SK-N-SH (cell line): ENCODE data around the gene CABLES2. TPM values are rescaled to one million over a fixed set of nuclear protein-coding genes. Genes with fewer than 3 reads are reported as not detected.

Source experiments
- CTCF ChIA-PET: fragments of 300-600, 350-600 bp; formaldehyde crosslinking; extraction: SDS; loops from one replicate; lab custom pipeline; 2021; lab: Yijun Ruan, JAX
- POLR2A ChIA-PET: fragments of 350-600 bp; sonication (Branson Sonifier 250); formaldehyde crosslinking; extraction: SDS; loops from one replicate; lab custom pipeline; 2020; ENCODE audit warnings: antibody characterized with exemption, inconsistent platforms; lab: Yijun Ruan, JAX
- DNase-seq: peaks from one replicate; pipeline ENCODE4 v3.0.0; 2012
- H2AFZ ChIP-seq: fragments of 200-600 bp; sonication (generic); 2 replicates; pipeline ENCODE4 v1.8.1; 2016; ENCODE audit warnings: antibody characterized with exemption, mild to moderate bottlenecking, low read depth
- H3F3A ChIP-seq: fragments of 200-600 bp; sonication (generic); replicated peaks from 2 replicates; pipeline ENCODE3; 2016; ENCODE audit warnings: antibody characterized with exemption, mild to moderate bottlenecking; ENCODE audit not compliant: insufficient read depth
- H3K27ac ChIP-seq, 2 experiments: fragments of 200-500 bp in 1 of 2; fragments of 200-600 bp in 1 of 2; sonication (Bioruptor generic) in 1 of 2; sonication (generic), shearing (Covaris generic) in 1 of 2; 2 replicates each; pipeline versions ENCODE4 v1.5.1 to v1.6.1; 2014 to 2016; ENCODE audit warnings: low read depth in 2 of 2, inconsistent platforms in 1 of 2, low read length in 1 of 2, mild to moderate bottlenecking in 1 of 2, mixed read lengths in 1 of 2
- H3K27me3 ChIP-seq: fragments of 200-600 bp; sonication (generic), shearing (Covaris generic); 2 replicates; pipeline ENCODE4 v1.6.1; 2016; ENCODE audit warnings: mixed run types; ENCODE audit not compliant: insufficient read depth
- H3K36me3 ChIP-seq, 2 experiments: fragments of 200-500 bp in 1 of 2; fragments of 200-600 bp in 1 of 2; sonication (Bioruptor generic) in 1 of 2; sonication (generic) in 1 of 2; replicated peaks in 1 of 2; 2 replicates each; pipeline versions ENCODE3 to v1.5.1; 2014 to 2016; ENCODE audit warnings: low read length in 1 of 2, mild to moderate bottlenecking in 1 of 2; ENCODE audit not compliant: insufficient read depth in 2 of 2, control insufficient read depth in 1 of 2
- H3K4me1 ChIP-seq, 2 experiments: fragments of 200-500 bp in 1 of 2; fragments of 200-600 bp in 1 of 2; sonication (Bioruptor generic) in 1 of 2; sonication (generic), shearing (Covaris generic) in 1 of 2; 2 replicates each; pipeline versions ENCODE4 v1.5.1 to v1.6.1; 2014 to 2016; ENCODE audit warnings: low read depth in 1 of 2, low read length in 1 of 2, mixed run types in 1 of 2; ENCODE audit not compliant: insufficient read depth in 2 of 2, control insufficient read depth in 1 of 2
- H3K4me2 ChIP-seq: fragments of 200-600 bp; sonication (generic), shearing (Covaris generic); 2 replicates; pipeline ENCODE4 v1.6.1; 2017; ENCODE audit warnings: mixed run types
- H3K4me3 ChIP-seq, 2 experiments: fragments of 200-500 bp in 1 of 2; fragments of 200-600 bp in 1 of 2; sonication (Bioruptor generic) in 1 of 2; sonication (generic), shearing (Covaris generic) in 1 of 2; 2 replicates each; pipeline versions ENCODE4 v1.5.1 to v1.8.1; 2014 to 2016; ENCODE audit warnings: low read depth in 2 of 2, inconsistent platforms in 1 of 2, low read length in 1 of 2, mild to moderate bottlenecking in 1 of 2, mixed read lengths in 1 of 2, moderate library complexity in 1 of 2
- H3K79me2 ChIP-seq: fragments of 200-600 bp; sonication (generic); 2 replicates; pipeline ENCODE4 v1.8.1; 2017; ENCODE audit warnings: mild to moderate bottlenecking; ENCODE audit not compliant: insufficient read depth
- H3K9ac ChIP-seq: fragments of 200-600 bp; sonication (generic); 2 replicates; pipeline ENCODE4 v1.6.1; 2017; ENCODE audit warnings: mixed run types
- H3K9me2 ChIP-seq: fragments of 200-600 bp; sonication (generic); 2 replicates; pipeline ENCODE4 v1.6.1; 2017; ENCODE audit warnings: mixed run types
- H3K9me3 ChIP-seq: fragments of 200-600 bp; sonication (generic); 2 replicates; pipeline ENCODE4 v1.6.1; 2017; ENCODE audit warnings: mixed run types, mild to moderate bottlenecking, moderate library complexity
- H4K20me1 ChIP-seq: fragments of 200-600 bp; sonication (generic); 2 replicates; pipeline ENCODE4 v1.6.1; 2017; ENCODE audit warnings: mild to moderate bottlenecking, mixed run types; ENCODE audit not compliant: insufficient read depth
- CHD2 ChIP-seq: fragments of 150-350 bp; IDR thresholded peaks from 2 replicates; pipeline ENCODE4 v1.6.1; 2018; ENCODE audit warnings: low read length; ENCODE audit not compliant: partially characterized antibody
- CTCF ChIP-seq: fragments of 200-600 bp; sonication (generic); IDR thresholded peaks from 2 replicates; pipeline ENCODE4 v1.6.1; 2017; ENCODE audit warnings: antibody characterized with exemption, mild to moderate bottlenecking, moderate library complexity
- EP300 ChIP-seq, 2 experiments: IDR thresholded peaks; 2 replicates each; pipeline versions ENCODE4 v1.4.0 to v1.6.1; 2012; ENCODE audit warnings: borderline replicate concordance in 1 of 2, low read depth in 1 of 2, low read length in 1 of 2
- FOXM1 ChIP-seq: IDR thresholded peaks from 2 replicates; pipeline ENCODE4 v1.4.0; 2012; ENCODE audit warnings: low read depth, mild to moderate bottlenecking
- JUND ChIP-seq: IDR thresholded peaks from 2 replicates; pipeline ENCODE4 v1.4.0; 2012
- MAX ChIP-seq: IDR thresholded peaks from 2 replicates; pipeline ENCODE4 v1.4.0; 2012; ENCODE audit warnings: low read depth
- MEF2A ChIP-seq: IDR thresholded peaks from 2 replicates; pipeline ENCODE4 v1.4.0; 2012; ENCODE audit warnings: low read depth, borderline replicate concordance
- POLR2AphosphoS5 ChIP-seq: IDR thresholded peaks from 2 replicates; pipeline ENCODE4 v1.6.1; 2012; ENCODE audit warnings: low read depth, low read length
- RFX5 ChIP-seq: IDR thresholded peaks from 2 replicates; pipeline ENCODE4 v1.6.1; 2012; ENCODE audit warnings: mild to moderate bottlenecking, improper control_type of control experiment, low read length
- RXRA ChIP-seq: IDR thresholded peaks from 2 replicates; pipeline ENCODE4 v1.4.0; 2012; ENCODE audit warnings: low read depth, mild to moderate bottlenecking, borderline replicate concordance
- TCF12 ChIP-seq: IDR thresholded peaks from 2 replicates; pipeline ENCODE4 v1.4.0; 2012
- USF2 ChIP-seq: fragments of 150-350 bp; IDR thresholded peaks from 2 replicates; pipeline ENCODE4 v1.6.1; 2017; ENCODE audit warnings: antibody characterized with exemption, low read length, low read depth, borderline replicate concordance
- YY1 ChIP-seq: IDR thresholded peaks from 2 replicates; pipeline ENCODE4 v1.4.0; 2012; ENCODE audit warnings: low read depth, mild to moderate bottlenecking
- ZBTB33 ChIP-seq: IDR thresholded peaks from 2 replicates; pipeline ENCODE4 v1.4.0; 2012; ENCODE audit warnings: low read depth, borderline replicate concordance
- WGBS: methylation state at CpG from one replicate; pipeline ENCODE4 v1.1.6; 2017; ENCODE audit warnings: low lambda C conversion rate; 5-methylcytosine and 5-hydroxymethylcytosine counted together
- polyA plus RNA-seq, 3 experiments: library from polyadenylated mRNA; depleted of rRNA; stranded (reverse); fragments of >200 nt; gene quantifications; 2 replicates each; pipeline ENCODE4 v1.2.3, GENCODE V29; 2012

CABLES2 gene
- polyA plus RNA-seq, 1 of the 3 experiments (the other 2 are of a cell fraction) = 4.8 TPM

- Histone ChIP-seq H3K4me2 (no peak overlapping the region), H3F3A (peaks cover 3% of the 10 kb centered on the region), H3K79me2 (peaks cover 22% of the 10 kb centered on the region), H3K27ac (peak overlapping the region in 1 of 2 experiments; percentile 92; a peak in 1 of 4 replicates), H3K36me3 (peaks cover 0 to 7% of the 10 kb centered on the region in 2 experiments), H3K27me3 (no peaks in the 10 kb centered on the region), H2AFZ (no peak overlapping the region), H3K4me1 (peaks cover 29 to 84% of the 10 kb centered on the region in 2 experiments; a peak in 3 of 4 replicates), H4K20me1 (peaks cover 27% of the 10 kb centered on the region), H3K4me3 (no peak overlapping the region), H3K9me2 (no peaks in the 10 kb centered on the region), H3K9me3 (no peaks in the 10 kb centered on the region), H3K9ac (no peak overlapping the region)
- TF ChIP-seq POLR2AphosphoS5 = no peak
- TF ChIP-seq ZBTB33 = no peak
- TF ChIP-seq USF2 = no peak
- no peak for TF ChIP-seq FOXM1
- no peak for TF ChIP-seq MAX
- no peak for TF ChIP-seq EP300 (IDR thresholded peaks at IDR 0.05; ENCODE audit: borderline replicate concordance in 1 of 2, low read depth in 1 of 2, low read length in 1 of 2)
- TF ChIP-seq RFX5 = no peak
- no peak for TF ChIP-seq MEF2A
- no peak for TF ChIP-seq RXRA
- TF ChIP-seq TCF12 = no peak
- TF ChIP-seq CTCF = no peak
- no peak for TF ChIP-seq YY1
- no peak for TF ChIP-seq CHD2
- TF ChIP-seq JUND = no peak
- CTCF ChIA-PET = interaction anchor here (5.5 kb wide), 1 partner anchor 23 kb away, joined by 43 read pairs; no protein-coding TSS in a partner anchor
- 63% methylated on average over 8 of the region's 25 CpGs for WGBS
- DNase-seq = no peak
- POLR2A ChIA-PET = no interaction called here
These were observed 47.5 kb downstream of the CABLES2 start for GRCh38 chr20:62359491-62360121.
